Eye (tissue), 1 donor: ENCODE data around the gene RNU7-1.

Experiments used
- DNase-seq: peaks from one replicate; pipeline ENCODE4 v3.0.0-alpha.2; 2015

The RNU7-1 gene

DNA sequence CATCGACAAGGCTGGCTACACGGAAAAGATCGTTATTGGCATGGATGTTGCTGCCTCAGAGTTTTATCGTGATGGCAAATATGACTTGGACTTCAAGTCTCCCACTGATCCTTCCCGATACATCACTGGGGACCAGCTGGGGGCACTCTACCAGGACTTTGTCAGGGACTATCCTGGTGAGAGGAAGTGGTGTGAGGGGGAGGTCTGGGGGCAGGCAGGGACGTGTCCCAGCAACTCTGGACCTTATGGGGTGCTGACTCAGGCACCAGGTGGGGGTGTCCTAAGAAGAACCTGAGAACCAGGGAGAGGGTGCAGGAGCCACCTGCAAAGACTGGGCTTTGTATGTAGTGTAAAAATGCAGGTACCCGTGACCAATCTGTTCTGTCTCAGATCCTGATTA, 24.0 kb upstream of the RNU7-1 start:
- no peak for DNase-seq

DNA sequence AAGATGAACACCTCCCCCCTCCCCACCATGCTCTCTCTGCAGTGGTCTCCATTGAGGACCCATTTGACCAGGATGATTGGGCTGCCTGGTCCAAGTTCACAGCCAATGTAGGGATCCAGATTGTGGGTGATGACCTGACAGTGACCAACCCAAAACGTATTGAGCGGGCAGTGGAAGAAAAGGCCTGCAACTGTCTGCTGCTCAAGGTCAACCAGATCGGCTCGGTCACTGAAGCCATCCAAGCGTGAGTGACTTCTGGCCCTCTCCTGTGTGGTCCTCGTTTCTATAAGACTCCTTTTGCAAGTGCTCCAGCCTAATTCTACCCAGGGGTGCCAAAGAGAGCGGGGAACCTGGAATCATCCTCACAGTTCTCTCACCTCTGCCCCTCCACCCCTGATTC, 22.1 kb upstream of the RNU7-1 start:
- no peak for DNase-seq

DNA sequence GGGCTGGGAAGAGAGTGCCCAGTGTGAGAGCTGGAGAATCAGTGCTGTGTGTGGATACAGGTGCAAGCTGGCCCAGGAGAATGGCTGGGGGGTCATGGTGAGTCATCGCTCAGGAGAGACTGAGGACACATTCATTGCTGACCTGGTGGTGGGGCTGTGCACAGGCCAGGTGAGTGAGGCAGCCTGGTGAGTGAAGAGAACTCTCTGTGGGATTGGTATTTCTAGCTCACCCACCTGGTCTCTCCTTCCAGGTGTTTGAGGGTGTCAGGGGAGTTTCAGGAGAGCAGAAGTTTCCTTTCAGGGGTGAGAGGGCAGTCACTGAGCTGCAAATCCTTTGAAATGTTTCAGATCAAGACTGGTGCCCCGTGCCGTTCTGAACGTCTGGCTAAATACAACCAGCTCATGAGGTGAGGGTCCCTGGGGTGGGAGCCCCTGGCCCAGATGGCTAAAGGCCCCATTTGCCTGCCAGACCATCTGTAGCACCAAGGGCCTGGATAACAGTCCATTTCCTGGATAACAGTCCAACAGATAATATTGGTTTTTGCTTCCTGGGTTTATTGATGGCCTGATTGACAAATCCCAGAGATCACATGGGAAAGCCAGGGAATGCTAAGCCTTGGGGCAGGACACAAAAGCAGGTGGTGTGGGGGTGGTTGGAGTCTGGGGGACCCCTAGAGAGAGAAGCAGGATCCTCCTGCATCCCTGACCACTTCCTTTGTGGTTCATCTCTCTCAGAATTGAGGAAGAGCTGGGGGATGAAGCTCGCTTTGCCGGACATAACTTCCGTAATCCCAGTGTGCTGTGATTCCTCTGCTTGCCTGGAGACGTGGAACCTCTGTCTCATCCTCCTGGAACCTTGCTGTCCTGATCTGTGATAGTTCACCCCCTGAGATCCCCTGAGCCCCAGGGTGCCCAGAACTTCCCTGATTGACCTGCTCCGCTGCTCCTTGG, 21.3 kb upstream of the RNU7-1 start:
- no peak for DNase-seq

DNA sequence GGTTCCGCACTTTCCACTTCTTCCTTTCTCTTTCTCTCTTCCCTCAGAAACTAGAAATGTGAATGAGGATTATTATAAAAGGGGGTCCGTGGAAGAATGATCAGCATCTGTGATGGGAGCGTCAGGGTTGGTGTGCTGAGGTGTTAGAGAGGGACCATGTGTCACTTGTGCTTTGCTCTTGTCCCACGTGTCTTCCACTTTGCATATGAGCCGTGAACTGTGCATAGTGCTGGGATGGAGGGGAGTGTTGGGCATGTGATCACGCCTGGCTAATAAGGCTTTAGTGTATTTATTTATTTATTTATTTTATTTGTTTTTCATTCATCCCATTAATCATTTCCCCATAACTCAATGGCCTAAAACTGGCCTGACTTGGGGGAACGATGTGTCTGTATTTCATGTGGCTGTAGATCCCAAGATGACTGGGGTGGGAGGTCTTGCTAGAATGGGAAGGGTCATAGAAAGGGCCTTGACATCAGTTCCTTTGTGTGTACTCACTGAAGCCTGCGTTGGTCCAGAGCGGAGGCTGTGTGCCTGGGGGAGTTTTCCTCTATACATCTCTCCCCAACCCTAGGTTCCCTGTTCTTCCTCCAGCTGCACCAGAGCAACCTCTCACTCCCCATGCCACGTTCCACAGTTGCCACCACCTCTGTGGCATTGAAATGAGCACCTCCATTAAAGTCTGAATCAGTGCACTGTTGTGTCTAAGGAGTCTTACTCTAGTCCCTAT, 20.4 kb upstream of the RNU7-1 start:
- no peak for DNase-seq

DNA sequence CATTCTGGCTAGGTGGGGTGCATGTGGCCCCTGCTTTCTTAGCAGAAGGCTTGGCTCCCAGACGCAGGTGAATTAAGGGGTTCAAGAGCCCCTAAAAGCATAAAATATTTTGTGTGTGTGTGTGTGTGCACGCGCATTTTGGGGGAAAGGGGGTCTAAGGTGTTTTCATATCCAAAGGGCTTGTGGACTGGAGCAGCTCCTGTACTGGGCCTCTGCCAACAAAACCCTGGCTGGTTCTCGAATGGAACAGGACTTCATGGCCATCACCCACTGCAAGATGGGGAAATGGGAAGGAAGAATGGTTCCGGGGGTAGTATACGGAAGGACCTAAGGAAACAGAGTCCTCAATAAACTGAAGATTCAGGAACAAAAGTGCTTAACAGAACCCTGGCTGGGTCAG, 19.8 kb upstream of the RNU7-1 start:
- no peak for DNase-seq

DNA sequence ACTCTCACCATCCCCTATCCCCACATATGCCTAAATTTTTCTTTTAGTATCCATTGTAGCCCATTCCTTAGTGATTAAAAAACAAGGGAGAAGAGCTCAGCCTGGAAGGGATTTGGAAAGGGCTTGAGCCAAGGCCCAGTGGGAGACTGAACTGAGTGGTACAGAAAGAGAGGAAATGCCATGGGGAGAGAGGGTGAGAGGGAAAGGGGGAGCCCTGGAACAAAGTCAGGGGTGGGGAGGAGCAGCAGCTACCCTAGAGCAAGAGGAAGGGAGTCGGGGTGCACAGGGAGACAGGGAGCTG, 18.4 kb upstream of the RNU7-1 start:
- DNase-seq: no peak

DNA sequence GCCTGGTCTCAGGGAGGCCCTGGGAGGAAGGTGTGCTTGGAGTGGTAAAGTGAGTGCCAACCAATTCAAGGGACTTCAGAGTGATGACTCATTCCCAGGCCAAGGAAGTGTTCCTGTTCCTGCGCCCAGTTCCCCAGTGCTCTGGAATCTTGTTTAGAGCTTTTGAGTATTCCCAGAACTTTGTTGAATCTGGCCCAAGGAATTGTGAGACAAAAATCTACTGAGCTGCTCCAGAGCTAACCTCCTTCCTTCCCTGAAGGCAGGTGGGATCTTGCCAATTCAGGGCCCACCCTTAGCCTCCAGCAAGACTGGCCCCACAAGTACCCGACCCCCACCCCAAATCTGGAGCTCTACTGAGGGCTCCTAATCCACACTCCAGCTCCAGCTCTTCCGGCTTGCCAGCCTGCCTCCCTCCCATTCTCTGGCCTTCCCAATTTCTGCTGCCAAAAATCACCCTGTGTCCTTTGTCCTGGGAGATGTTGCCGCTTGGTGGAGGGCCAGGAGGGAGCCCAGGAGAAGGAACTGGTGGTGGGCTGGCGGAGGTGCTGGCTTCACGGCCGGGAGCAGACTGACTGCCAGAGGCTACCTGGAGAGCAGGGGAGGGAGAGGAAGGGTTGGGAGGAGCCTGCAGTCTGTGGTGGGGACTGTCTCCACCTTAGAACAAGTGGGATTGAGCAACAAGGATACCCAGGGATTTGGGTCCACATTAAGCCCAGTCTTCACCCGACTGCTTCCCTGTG, 17.9 kb upstream of the RNU7-1 start:
- peak; percentile 83 for DNase-seq

DNA sequence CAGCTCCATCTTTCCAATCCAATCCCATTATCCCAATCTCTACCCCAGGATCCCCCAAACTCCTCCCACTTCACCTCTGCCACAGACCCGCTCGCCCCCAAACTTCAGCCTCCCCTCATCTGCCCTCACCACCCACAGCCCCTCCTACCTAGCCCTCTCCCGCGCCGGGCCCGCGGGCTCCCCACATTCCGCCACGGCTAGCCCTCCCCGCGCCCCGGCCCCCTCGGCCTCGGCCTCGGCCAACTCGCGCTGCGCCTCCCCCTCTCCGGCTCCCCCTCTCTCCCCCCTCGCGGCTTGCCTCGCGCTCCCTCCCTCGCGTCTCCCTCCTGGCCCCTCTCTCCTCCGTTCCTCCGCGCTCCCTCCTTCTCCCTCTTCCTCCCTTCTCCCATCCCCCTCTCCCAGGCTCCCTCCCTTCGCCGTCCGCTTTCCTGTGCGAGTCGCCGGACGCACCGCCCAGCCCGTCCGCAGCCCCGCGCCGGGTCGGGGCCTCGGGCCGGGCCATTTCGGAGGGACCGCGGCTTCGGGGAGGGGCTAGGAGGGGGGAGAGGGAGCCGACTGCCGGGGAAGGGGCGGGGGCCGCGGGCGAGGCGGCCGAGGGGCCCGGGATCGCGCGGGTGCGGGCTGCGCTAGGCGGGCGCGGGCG, 16.1 kb upstream of the RNU7-1 start, which contains the start of gene ATN1:
Gene ATN1, plus strand, starts transcription at position 581 of the 643 bp plus-strand sequence. CDS start 6,043 bp downstream, outside the sequence.
- peak; percentile 96 for DNase-seq

DNA sequence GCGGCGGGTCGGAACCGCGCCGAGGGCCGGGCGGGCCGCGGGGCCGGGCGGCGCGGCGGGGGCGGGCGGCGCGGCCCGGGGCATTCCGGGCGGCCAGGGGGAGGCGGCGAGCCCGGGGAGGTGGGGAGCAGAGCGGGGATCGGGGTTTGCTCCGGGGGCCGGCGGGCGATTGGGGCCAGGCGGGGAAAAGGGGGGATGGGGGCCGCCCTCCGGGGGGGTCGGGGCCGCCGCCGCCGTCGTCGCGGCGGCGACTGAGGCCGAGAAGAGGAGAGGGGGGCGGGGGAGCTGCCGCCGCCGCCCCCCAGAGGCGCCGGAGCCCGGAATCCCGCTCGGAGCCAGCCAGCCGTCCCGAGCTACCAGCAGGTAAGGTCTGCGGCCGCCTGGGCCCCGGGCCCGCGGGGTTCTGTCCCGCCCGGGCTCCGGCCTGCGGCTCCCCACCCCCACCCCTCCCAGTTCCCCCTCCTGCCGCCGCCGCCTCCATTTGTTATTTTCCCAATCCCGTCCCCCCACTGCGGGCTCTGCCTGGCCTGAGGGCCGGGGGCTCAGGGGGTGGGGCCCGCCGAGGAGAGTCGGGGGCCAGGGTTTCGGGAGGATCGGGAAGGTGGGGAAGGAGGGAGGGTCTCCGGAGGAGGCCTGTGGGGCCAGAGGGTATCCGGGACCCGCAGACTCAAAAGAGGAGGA, 15.5 kb upstream of the RNU7-1 start:
- peak; percentile 63 for DNase-seq

DNA sequence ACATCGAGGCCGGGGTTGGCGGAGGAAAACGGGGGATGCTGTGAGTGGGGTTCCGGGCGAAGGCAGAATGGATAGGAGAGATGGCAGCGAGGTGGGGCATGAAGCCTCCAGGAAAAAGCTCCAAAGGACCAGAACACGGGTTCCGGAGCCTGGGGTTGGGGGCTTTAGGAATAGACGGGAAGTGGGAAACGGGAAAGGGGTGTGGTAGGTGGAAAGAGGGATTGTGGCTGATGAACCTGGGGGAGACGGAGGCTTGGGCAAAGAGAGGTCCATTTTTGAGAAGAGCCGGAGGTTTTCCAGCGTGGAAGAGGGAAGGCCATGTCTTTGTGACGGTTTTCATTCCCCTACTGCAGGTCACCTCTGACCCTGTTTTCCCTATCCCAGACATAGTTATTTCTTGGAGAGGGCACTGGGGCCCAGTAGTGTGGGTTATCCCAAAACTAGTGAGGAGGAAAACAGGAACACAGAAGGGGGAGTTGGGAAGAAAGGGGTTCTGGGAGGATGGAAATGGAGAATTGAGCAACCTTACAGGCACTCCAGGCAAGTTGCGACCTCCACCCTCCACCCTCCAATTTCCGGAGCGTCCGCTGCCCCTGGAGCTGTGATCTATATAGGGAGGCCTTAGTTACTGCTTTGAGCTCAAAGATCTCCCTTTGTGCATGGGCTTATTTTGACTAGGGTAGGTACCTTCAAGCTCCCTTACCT, 14.8 kb upstream of the RNU7-1 start:
- no peak for DNase-seq

DNA sequence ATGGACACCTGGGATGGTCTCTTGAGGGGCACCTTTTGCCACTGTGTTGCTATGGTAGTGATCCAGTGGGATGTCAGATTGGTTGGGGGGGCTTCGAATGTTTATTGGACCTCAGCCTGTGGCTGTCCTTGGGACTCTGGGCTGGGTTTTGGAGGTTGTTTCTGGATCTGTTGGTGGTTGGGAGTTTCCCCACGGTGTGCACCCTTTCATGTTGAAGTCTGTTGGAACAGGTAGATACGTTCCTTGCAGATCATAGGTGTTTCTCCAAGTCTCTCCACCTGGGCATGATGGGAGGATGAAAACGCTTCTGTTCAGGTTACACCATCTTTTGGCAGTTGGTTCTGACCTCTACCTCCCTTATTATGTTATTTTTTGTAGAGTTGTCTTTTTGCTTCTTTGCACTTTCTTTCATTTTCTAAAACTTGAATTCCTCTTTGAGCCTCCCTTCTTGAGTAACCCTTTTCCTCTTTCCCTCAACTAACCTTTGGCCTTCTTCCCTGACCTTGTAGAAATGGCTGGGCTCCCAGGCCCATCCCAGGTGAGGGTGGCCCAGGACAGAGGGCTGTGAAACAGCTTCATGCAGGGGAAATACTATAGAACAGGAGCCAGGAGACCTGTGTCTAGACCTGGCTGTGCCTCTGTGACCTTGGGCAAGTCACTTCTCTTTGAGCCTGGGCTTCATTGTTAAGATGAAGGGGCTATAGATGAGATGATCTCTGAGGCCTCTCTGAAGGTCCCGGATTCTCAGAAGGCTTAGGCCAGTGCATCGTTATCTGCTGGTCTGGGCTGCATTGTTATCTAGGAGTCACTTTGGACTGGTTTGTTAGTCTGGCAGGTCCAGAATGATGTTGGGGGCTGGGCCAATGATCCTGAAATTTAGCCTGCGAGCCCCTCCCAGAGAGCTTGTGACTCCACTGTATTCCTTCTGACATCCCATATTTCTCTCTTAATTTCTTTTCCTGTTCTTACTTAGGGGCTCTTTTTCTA, 13.9 kb upstream of the RNU7-1 start:
- no peak for DNase-seq

DNA sequence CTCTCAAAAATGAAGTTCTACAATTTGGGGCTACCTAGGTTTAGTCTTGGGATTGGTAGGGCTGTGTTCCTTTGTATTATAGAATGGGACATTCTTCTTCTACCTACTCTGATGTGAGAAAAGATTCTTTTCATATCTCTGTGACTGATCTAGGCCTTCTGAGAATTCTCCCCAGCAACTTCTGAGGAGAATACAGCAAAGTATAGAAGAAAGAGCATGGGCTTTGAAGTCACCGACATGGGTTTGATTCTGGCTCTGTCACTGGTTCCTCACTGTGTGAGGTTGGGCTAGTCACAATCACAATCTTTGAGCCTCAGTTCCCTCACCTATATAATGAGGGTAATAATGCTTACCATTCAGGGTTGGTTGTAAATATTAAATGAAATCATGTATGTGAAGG, 10.8 kb upstream of the RNU7-1 start:
- DNase-seq: no peak

DNA sequence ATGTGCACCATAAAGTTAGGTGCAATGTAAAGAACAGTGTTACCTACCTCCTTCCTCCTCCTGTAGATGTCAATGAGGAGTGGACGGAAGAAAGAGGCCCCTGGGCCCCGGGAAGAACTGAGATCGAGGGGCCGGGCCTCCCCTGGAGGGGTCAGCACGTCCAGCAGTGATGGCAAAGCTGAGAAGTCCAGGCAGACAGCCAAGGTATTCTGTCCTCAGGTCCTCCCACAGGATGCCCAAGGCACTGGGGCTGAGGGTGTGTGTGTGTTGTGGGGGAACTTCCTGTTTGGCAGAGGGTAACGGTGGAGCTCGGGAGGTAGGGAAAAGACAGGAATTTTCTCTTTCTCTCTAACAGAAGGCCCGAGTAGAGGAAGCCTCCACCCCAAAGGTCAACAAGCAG, 9.5 kb upstream of the RNU7-1 start:
- DNase-seq: no peak

DNA sequence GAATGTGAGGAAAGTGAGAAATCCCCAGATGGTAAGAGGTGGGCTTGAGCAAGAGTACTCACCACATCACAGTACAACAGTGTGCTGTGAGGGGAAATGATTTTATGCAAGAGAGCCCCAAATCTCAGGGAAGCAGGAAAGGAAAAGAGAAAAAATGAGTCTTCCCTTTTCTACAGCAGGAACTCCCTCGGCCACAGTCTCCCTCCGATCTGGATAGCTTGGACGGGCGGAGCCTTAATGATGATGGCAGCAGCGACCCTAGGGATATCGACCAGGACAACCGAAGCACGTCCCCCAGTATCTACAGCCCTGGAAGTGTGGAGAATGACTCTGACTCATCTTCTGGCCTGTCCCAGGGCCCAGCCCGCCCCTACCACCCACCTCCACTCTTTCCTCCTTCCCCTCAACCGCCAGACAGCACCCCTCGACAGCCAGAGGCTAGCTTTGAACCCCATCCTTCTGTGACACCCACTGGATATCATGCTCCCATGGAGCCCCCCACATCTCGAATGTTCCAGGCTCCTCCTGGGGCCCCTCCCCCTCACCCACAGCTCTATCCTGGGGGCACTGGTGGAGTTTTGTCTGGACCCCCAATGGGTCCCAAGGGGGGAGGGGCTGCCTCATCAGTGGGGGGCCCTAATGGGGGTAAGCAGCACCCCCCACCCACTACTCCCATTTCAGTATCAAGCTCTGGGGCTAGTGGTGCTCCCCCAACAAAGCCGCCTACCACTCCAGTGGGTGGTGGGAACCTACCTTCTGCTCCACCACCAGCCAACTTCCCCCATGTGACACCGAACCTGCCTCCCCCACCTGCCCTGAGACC, 8.0 kb upstream of the RNU7-1 start:
- DNase-seq: no peak

DNA sequence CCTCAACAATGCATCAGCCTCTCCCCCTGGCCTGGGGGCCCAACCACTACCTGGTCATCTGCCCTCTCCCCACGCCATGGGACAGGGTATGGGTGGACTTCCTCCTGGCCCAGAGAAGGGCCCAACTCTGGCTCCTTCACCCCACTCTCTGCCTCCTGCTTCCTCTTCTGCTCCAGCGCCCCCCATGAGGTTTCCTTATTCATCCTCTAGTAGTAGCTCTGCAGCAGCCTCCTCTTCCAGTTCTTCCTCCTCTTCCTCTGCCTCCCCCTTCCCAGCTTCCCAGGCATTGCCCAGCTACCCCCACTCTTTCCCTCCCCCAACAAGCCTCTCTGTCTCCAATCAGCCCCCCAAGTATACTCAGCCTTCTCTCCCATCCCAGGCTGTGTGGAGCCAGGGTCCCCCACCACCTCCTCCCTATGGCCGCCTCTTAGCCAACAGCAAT, 7.4 kb upstream of the RNU7-1 start:
- DNase-seq: no peak

DNA sequence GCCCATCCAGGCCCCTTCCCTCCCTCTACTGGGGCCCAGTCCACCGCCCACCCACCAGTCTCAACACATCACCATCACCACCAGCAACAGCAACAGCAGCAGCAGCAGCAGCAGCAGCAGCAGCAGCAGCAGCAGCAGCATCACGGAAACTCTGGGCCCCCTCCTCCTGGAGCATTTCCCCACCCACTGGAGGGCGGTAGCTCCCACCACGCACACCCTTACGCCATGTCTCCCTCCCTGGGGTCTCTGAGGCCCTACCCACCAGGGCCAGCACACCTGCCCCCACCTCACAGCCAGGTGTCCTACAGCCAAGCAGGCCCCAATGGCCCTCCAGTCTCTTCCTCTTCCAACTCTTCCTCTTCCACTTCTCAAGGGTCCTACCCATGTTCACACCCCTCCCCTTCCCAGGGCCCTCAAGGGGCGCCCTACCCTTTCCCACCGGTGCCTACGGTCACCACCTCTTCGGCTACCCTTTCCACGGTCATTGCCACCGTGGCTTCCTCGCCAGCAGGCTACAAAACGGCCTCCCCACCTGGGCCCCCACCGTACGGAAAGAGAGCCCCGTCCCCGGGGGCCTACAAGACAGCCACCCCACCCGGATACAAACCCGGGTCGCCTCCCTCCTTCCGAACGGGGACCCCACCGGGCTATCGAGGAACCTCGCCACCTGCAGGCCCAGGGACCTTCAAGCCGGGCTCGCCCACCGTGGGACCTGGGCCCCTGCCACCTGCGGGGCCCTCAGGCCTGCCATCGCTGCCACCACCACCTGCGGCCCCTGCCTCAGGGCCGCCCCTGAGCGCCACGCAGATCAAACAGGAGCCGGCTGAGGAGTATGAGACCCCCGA, 6.8 kb upstream of the RNU7-1 start:
- peak; percentile 52 for DNase-seq

DNA sequence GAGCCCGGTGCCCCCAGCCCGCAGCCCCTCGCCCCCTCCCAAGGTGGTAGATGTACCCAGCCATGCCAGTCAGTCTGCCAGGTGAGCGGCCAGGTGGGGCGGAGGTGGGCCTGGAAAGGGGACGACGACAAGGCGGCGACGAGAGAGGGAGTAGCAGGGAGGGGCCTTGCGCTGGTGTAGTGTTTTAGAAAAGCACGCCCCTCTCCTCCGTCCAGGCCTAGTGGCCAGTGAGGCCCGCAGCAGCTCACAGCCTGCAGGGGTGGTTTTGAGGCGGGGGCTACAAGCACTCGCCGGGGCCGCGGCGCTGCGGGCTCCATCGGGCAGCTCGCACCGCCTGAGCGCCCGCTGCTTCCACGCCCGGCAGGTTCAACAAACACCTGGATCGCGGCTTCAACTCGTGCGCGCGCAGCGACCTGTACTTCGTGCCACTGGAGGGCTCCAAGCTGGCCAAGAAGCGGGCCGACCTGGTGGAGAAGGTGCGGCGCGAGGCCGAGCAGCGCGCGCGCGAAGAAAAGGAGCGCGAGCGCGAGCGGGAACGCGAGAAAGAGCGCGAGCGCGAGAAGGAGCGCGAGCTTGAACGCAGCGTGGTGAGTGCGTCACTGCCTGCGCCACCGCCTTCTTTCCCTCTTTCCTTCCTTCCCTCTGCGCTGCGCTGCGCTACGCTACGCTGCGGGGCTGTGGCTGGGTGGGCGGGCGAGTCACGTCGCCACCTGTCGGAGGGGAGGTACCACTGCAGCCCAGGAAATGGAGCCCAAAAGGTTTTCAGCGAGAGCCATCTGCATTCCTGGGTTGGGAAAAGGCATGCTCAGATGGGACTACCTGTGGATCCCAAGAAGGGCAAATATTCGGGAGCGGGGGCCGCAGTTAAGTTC, 5.9 kb upstream of the RNU7-1 start:
- DNase-seq: peak; percentile 98
